ENCODE data around the gene ADD3. TPM values are rescaled to one million over a fixed set of nuclear protein-coding genes. Genes with fewer than 3 reads are reported as not detected.

ADD3 gene
- total and polyA plus RNA-seq, 2 experiments from 2014 or later = 133 to 1,101 TPM

- H3K4me2 ChIP-seq (ENCODE audit: unreplicated experiment) = no peak overlapping the region
- TF ChIP-seq EZH2phosphoT487 (IDR thresholded peaks at IDR 0.05; ENCODE audit: insufficient read depth, low read depth) (no peak), EZH2 (IDR thresholded peaks at IDR 0.05; ENCODE audit: insufficient read depth, poor library complexity, severe bottlenecking) (no peak)
- H4K20me1 ChIP-seq (ENCODE audit: insufficient read depth) = peaks cover 4% of the 10 kb centered on the region; the same call in 1 of the 2 replicates
- H3K9me2 ChIP-seq (ENCODE audit: insufficient read depth) = no peaks in the 10 kb centered on the region
- peaks cover 21% of the 10 kb centered on the region for H3F3A ChIP-seq (ENCODE audit: insufficient read depth)
- H3K36me3 ChIP-seq (ENCODE audit: low read depth) = peaks cover 7% of the 10 kb centered on the region; the same call in 1 of the 2 replicates
- no peak overlapping the region for H3K4me3 ChIP-seq
- H3K27me3 ChIP-seq (replicated peaks; ENCODE audit: insufficient read depth) = no peaks in the 10 kb centered on the region
- H3K4me1 ChIP-seq (ENCODE audit: insufficient read depth) = peaks cover 46% of the 10 kb centered on the region
- H3K9ac ChIP-seq = no peak overlapping the region
- DNase-seq = no peak
- in situ Hi-C loops (cut with MboI) = no loop called here
- no peaks in the 10 kb centered on the region for H3K9me3 ChIP-seq (ENCODE audit: low read depth)
- no peak overlapping the region for H2AFZ ChIP-seq
- peaks cover 94% of the 10 kb centered on the region for H3K79me2 ChIP-seq (ENCODE audit: insufficient read depth)
- H3K27ac ChIP-seq = no peak overlapping the region
These were observed 45.1 kb downstream of the ADD3 start for GRCh38 chr10:110052916-110053315.

- Histone ChIP-seq H3K27me3 (replicated peaks; ENCODE audit: insufficient read depth) (no peaks in the 10 kb centered on the region), H3F3A (ENCODE audit: insufficient read depth) (peaks cover 29% of the 10 kb centered on the region), H3K4me3 (peak overlapping the region; percentile 33), H2AFZ (no peak overlapping the region), H3K4me1 (ENCODE audit: insufficient read depth) (peaks cover 56% of the 10 kb centered on the region), H3K79me2 (ENCODE audit: insufficient read depth) (peaks cover 95% of the 10 kb centered on the region), H3K27ac (peak overlapping the region; percentile 38), H4K20me1 (ENCODE audit: insufficient read depth) (no peaks in the 10 kb centered on the region), H3K36me3 (ENCODE audit: low read depth) (no peaks in the 10 kb centered on the region), H3K9me3 (ENCODE audit: low read depth) (no peaks in the 10 kb centered on the region), H3K9ac (no peak overlapping the region), H3K4me2 (ENCODE audit: unreplicated experiment) (peak overlapping the region; percentile 57), H3K9me2 (ENCODE audit: insufficient read depth) (no peaks in the 10 kb centered on the region)
- TF ChIP-seq EZH2phosphoT487 (IDR thresholded peaks at IDR 0.05; ENCODE audit: insufficient read depth, low read depth) (no peak), EZH2 (IDR thresholded peaks at IDR 0.05; ENCODE audit: insufficient read depth, poor library complexity, severe bottlenecking) (no peak)
- peak; percentile 62 for DNase-seq
- 32 to 40% methylated on average over 2 of the region's 2 CpGs for WGBS, 2 experiments (ENCODE audit: low coverage in 1 of 2, low lambda C conversion rate in 2 of 2, missing lambda C conversion rate in 2 of 2)
- in situ Hi-C loops (cut with MboI) = no loop called here
These were observed 49.0 kb downstream of the ADD3 start for GRCh38 chr10:110056822-110057221.

GRCh38 chr10:110057456-110057855, 49.7 kb downstream of the ADD3 start:
- H3K36me3 ChIP-seq (ENCODE audit: low read depth) = no peaks in the 10 kb centered on the region
- peak; percentile 23 for DNase-seq
- H3K9me2 ChIP-seq (ENCODE audit: insufficient read depth) = no peaks in the 10 kb centered on the region
- 11 to 18% methylated on average over 1 of the region's 1 CpG for WGBS, 2 experiments (ENCODE audit: low coverage in 1 of 2, low lambda C conversion rate in 2 of 2, missing lambda C conversion rate in 2 of 2)
- H3K4me2 ChIP-seq (ENCODE audit: unreplicated experiment) = peak overlapping the region; percentile 57
- no peaks in the 10 kb centered on the region for H3K9me3 ChIP-seq (ENCODE audit: low read depth)
- H3K9ac ChIP-seq = no peak overlapping the region
- no peaks in the 10 kb centered on the region for H4K20me1 ChIP-seq (ENCODE audit: insufficient read depth)
- H2AFZ ChIP-seq = no peak overlapping the region
- peaks cover 29% of the 10 kb centered on the region for H3F3A ChIP-seq (ENCODE audit: insufficient read depth)
- TF ChIP-seq EZH2 (IDR thresholded peaks at IDR 0.05; ENCODE audit: insufficient read depth, poor library complexity, severe bottlenecking) (no peak), EZH2phosphoT487 (IDR thresholded peaks at IDR 0.05; ENCODE audit: insufficient read depth, low read depth) (no peak)
- H3K4me1 ChIP-seq (ENCODE audit: insufficient read depth) = peaks cover 54% of the 10 kb centered on the region
- H3K79me2 ChIP-seq (ENCODE audit: insufficient read depth) = peaks cover 95% of the 10 kb centered on the region
- H3K27ac ChIP-seq = peak overlapping the region; percentile 38
- in situ Hi-C loops (cut with MboI) = no loop called here
- 0 out of 2 replicates have a peak overlapping the region, but pooled peaks have one; percentile 33 for H3K4me3 ChIP-seq
- H3K27me3 ChIP-seq (replicated peaks; ENCODE audit: insufficient read depth) = no peaks in the 10 kb centered on the region

- peak overlapping the region; percentile 57 for H3K4me2 ChIP-seq (ENCODE audit: unreplicated experiment)
- 58 to 66% methylated on average over 5 of the region's 5 CpGs for WGBS, 2 experiments (ENCODE audit: low coverage in 1 of 2, low lambda C conversion rate in 2 of 2, missing lambda C conversion rate in 2 of 2)
- H3K9me2 ChIP-seq (ENCODE audit: insufficient read depth) = no peaks in the 10 kb centered on the region
- in situ Hi-C loops (cut with MboI) = no loop called here
- DNase-seq = no peak
- H4K20me1 ChIP-seq (ENCODE audit: insufficient read depth) = no peaks in the 10 kb centered on the region
- no peaks in the 10 kb centered on the region for H3K27me3 ChIP-seq (replicated peaks; ENCODE audit: insufficient read depth)
- H3K4me1 ChIP-seq (ENCODE audit: insufficient read depth) = peaks cover 49% of the 10 kb centered on the region
- H3K27ac ChIP-seq = 0 out of 2 replicates have a peak overlapping the region, but pooled peaks have one; percentile 38
- H3K36me3 ChIP-seq (ENCODE audit: low read depth) = no peaks in the 10 kb centered on the region
- H3K9me3 ChIP-seq (ENCODE audit: low read depth) = no peaks in the 10 kb centered on the region
- H3F3A ChIP-seq (ENCODE audit: insufficient read depth) = peaks cover 31% of the 10 kb centered on the region
- peaks cover 95% of the 10 kb centered on the region for H3K79me2 ChIP-seq (ENCODE audit: insufficient read depth)
- H2AFZ ChIP-seq = no peak overlapping the region
- TF ChIP-seq EZH2 (IDR thresholded peaks at IDR 0.05; ENCODE audit: insufficient read depth, poor library complexity, severe bottlenecking) (no peak), EZH2phosphoT487 (IDR thresholded peaks at IDR 0.05; ENCODE audit: insufficient read depth, low read depth) (no peak)
- no peak overlapping the region for H3K9ac ChIP-seq
- no peak overlapping the region for H3K4me3 ChIP-seq
These were observed 50.4 kb downstream of the ADD3 start for GRCh38 chr10:110058212-110058611.

GRCh38 chr10:110059925-110060324, 52.1 kb downstream of the ADD3 start:
- WGBS, 2 experiments (ENCODE audit: low coverage in 1 of 2, low lambda C conversion rate in 2 of 2, missing lambda C conversion rate in 2 of 2) = 34 to 37% methylated on average over 4 of the region's 4 CpGs
- Histone ChIP-seq H3K36me3 (ENCODE audit: low read depth) (no peaks in the 10 kb centered on the region), H3K9ac (no peak overlapping the region), H3K9me2 (ENCODE audit: insufficient read depth) (no peaks in the 10 kb centered on the region), H2AFZ (no peak overlapping the region), H4K20me1 (ENCODE audit: insufficient read depth) (no peaks in the 10 kb centered on the region), H3K4me3 (no peak overlapping the region), H3F3A (ENCODE audit: insufficient read depth) (peaks cover 32% of the 10 kb centered on the region), H3K79me2 (ENCODE audit: insufficient read depth) (peaks cover 94% of the 10 kb centered on the region), H3K4me1 (ENCODE audit: insufficient read depth) (peaks cover 41% of the 10 kb centered on the region), H3K27me3 (replicated peaks; ENCODE audit: insufficient read depth) (no peaks in the 10 kb centered on the region), H3K4me2 (ENCODE audit: unreplicated experiment) (no peak overlapping the region), H3K9me3 (ENCODE audit: low read depth) (no peaks in the 10 kb centered on the region), H3K27ac (no peak overlapping the region)
- TF ChIP-seq EZH2 (IDR thresholded peaks at IDR 0.05; ENCODE audit: insufficient read depth, poor library complexity, severe bottlenecking) = no peak
- no peak for TF ChIP-seq EZH2phosphoT487 (IDR thresholded peaks at IDR 0.05; ENCODE audit: insufficient read depth, low read depth)
- in situ Hi-C loops (cut with MboI) = no loop called here
- DNase-seq = no peak

Data from GM23248 (cell line).